Neutrophil (primary cell): ENCODE data around the gene ADAMTSL5.
A peak's percentile ranks its signal among the peaks of the same experiment; 100 is the strongest.

ENCODE experiments used
- H3K27ac ChIP-seq: fragments of 200-600 bp; sonication (generic); 2 replicates; pipeline ENCODE4 v1.5.1; 2016; ENCODE audit warnings: mild to moderate bottlenecking, moderate library complexity
- H3K27me3 ChIP-seq: fragments of 200-600 bp; sonication (generic); 2 replicates; pipeline ENCODE4 v1.6.0; 2016; ENCODE audit warnings: mild to moderate bottlenecking
- H3K36me3 ChIP-seq: fragments of 200-600 bp; sonication (generic); 2 replicates; pipeline ENCODE4 v1.5.1; 2017
- H3K4me1 ChIP-seq, 2 experiments: fragments of 200-600 bp in 1 of 2; sonication (generic) in 1 of 2; 1 replicate in 1 of 2; 2 replicates in 1 of 2; pipeline versions ENCODE4 v1.5.1 to v1.6.1; 2013 to 2016; ENCODE audit warnings: low read depth in 1 of 2, low read length in 1 of 2, mild to moderate bottlenecking in 1 of 2, moderate library complexity in 1 of 2; ENCODE audit not compliant: control insufficient read depth in 1 of 2, insufficient read depth in 1 of 2
- H3K4me3 ChIP-seq, 2 experiments: fragments of 200-600 bp in 1 of 2; sonication (generic) in 1 of 2; 1 replicate in 1 of 2; 2 replicates in 1 of 2; pipeline ENCODE4 v1.5.1; 2013 to 2016; ENCODE audit warnings: low read depth in 1 of 2, low read length in 1 of 2, mild to moderate bottlenecking in 1 of 2, moderate library complexity in 1 of 2
- H3K9me3 ChIP-seq: fragments of 200-600 bp; sonication (generic); 2 replicates; pipeline ENCODE4 v1.5.1; 2016
- CTCF ChIP-seq: fragments of 200-600 bp; sonication (generic); IDR thresholded peaks from 2 replicates; pipeline ENCODE4 v1.5.1; 2016; ENCODE audit warnings: antibody characterized with exemption

ADAMTSL5 gene

GRCh38 chr19:1507763-1508506 is 4.9 kb downstream of the ADAMTSL5 start:
- H3K9me3 ChIP-seq = peaks cover 4% of the 10 kb centered on the region

GRCh38 chr19:1507192-1507660 is 5.6 kb downstream of the ADAMTSL5 start:
- Histone ChIP-seq H3K36me3 (no peaks in the 10 kb centered on the region), H3K4me3 (no peak overlapping the region), H3K9me3 (peaks cover 4% of the 10 kb centered on the region), H3K4me1 (peaks cover 4 to 10% of the 10 kb centered on the region in 2 experiments), H3K27ac (no peak overlapping the region), H3K27me3 (peaks cover 98% of the 10 kb centered on the region)
- no peak for TF ChIP-seq CTCF

More at GRCh38 chr19:1507763-1508506, 4.9 kb downstream of the ADAMTSL5 start:
- Histone ChIP-seq H3K36me3 (no peaks in the 10 kb centered on the region), H3K4me3 (peak overlapping the region; percentile 28 to 54), H3K27me3 (peaks cover 98% of the 10 kb centered on the region), H3K4me1 (peaks cover 7 to 10% of the 10 kb centered on the region in 2 experiments), H3K27ac (no peak overlapping the region)
- TF ChIP-seq CTCF = no peak

GRCh38 chr19:1505991-1506881 is 6.6 kb downstream of the ADAMTSL5 start:
- H3K4me1 ChIP-seq = peaks cover 4 to 10% of the 10 kb centered on the region in 2 experiments
- TF ChIP-seq CTCF = no peak
- H3K27ac ChIP-seq = no peak overlapping the region
- peaks cover 4% of the 10 kb centered on the region for H3K9me3 ChIP-seq
- no peaks in the 10 kb centered on the region for H3K36me3 ChIP-seq
- H3K27me3 ChIP-seq = peaks cover 98% of the 10 kb centered on the region
- no peak overlapping the region for H3K4me3 ChIP-seq

GRCh38 chr19:1505012-1505411 is 7.8 kb downstream of the ADAMTSL5 start:
- Histone ChIP-seq H3K9me3 (peaks cover 4% of the 10 kb centered on the region), H3K27me3 (peaks cover 90% of the 10 kb centered on the region), H3K4me3 (no peak overlapping the region), H3K36me3 (no peaks in the 10 kb centered on the region), H3K4me1 (peaks cover 4 to 10% of the 10 kb centered on the region in 2 experiments), H3K27ac (no peak overlapping the region)
- TF ChIP-seq CTCF = no peak

GRCh38 chr19:1503925-1504773 is 8.7 kb downstream of the ADAMTSL5 start:
- Histone ChIP-seq H3K27me3 (peaks cover 81% of the 10 kb centered on the region), H3K27ac (no peak overlapping the region), H3K4me3 (no peak overlapping the region), H3K4me1 (peaks cover 4 to 10% of the 10 kb centered on the region in 2 experiments), H3K9me3 (peaks cover 4% of the 10 kb centered on the region), H3K36me3 (no peaks in the 10 kb centered on the region)
- TF ChIP-seq CTCF = no peak
